Measurements from ENCODE around the gene PPP2R3A.
A peak's percentile ranks its signal among the peaks of the same experiment; 100 is the strongest.
"Not testable (repeated sequence)": the region's sequence is repeated elsewhere in the genome, so short reads cannot be mapped to it uniquely, and the experiment has no call there.

The PPP2R3A gene

DNA sequence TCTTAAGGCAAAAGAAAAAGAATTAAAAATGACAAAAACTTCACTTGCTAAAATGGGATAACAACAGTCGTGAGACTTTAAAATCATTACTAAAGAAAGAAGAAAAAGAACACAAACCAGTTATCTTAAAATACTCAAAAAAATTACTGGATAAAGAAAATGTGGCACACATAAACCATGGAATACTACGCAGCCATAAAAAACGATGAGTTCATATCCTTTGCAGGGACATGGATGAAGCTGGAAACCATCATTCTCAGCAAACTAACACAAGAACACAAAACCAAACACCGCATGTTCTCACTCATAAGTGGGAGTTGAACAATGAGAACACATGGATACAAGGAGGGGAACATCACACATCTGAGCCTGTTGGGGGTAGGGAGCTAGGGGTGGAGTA is 202.7 kb downstream of the PPP2R3A start:
- not testable (repeated sequence) for DNase-seq

DNA sequence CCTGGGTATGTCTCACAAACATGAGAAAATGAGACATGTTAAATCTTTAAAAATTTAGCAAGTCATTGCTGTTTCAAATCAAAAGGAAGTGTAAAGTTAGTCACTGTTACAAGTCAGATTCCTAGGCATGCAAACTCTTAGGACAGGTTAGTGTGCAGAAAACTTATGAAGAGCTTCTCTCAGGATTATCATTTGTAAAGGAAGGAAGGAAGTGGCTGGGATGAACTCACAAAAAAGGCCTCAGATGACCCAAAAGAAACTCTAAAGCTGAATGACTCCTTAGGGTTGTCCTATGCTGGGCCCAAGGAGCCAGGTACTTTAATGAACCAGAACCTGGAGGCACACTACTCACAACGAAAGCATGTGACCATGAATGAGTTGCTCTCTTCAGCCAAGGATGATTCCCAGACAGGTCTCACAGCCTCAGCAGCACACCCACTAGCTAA is 205.6 kb downstream of the PPP2R3A start:
- DNase-seq, result no peak

DNA sequence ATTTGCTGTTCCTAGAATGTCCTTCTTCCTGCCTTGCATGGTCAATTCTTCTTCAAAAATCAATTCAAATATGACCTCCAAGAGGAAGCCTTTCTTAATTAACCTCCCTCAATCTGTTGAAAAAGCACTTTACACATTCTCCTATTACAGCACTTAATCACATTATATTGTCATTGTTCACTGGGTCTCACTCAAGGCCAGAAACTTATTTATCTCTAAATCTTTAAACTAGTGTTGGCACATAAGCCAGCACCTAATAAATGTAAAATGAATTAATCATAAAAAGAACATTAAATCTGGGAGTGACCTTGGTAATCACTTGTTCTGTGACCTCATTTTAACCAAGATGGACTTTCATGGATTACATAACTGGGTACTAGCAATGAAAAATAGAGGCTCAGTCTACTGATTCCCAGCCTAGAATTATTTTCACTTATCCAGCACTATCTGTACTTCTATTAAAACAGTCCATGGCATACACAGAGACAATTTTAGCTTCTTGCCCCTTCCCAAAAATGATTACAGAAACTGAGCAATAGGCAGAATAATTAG is 208.5 kb downstream of the PPP2R3A start:
- no peak for DNase-seq

DNA sequence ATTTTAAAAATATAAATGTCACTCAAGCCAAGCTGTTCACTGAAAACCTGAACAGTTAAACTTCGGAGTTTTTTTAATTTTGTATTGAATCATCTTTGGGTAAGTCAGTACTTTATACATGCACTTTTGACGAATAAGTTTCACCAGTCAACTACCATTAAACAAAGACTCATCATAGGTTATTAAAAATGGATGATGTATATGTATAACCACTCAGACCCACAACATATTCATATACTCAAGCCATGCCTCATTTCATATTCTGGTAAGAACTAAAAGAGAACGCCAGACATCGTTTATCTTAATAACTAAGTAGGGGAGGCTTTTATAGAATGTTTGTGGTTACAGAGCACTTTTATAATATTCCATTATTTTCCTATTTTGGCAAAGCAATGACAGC is 212.3 kb downstream of the PPP2R3A start:
- DNase-seq, result no peak

DNA sequence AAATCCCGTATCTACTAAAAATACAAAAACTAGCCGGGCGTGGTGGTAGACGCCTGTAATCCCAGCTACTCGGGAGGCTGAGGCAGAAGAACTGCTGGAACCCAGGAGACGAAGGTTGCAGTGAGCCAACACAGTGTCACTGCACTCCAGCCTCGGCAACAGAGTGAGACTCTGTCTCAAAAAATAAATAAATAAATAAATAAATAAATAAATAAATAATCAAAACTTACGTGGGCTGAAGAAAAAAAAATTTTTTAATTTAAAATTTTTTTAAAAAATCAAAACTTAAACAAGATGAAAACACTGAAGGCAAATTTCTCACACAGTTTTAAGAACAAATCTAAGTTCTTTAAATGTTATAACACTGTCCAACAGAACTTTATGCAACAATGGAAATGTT is 216.2 kb downstream of the PPP2R3A start:
- no peak for DNase-seq

DNA sequence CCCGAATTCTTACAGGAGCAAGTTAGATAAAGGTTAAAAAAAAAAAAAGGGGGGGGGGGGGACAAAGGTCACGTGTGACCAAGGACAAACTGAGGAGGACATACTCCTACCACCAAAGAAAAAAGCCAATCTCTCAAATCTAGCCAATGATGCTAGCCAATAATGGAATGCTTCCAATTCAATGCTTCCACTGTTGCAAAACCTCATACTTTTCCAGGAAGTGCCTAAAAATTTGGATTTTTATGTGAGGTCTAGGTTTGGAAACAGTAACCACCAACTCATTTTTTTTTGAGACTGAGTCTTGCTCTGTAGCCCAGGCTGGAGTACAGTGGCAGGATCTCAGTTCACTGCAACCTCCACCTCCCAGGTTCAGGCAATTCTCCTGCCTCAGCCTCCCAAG is 219.2 kb downstream of the PPP2R3A start:
- DNase-seq, result no peak

DNA sequence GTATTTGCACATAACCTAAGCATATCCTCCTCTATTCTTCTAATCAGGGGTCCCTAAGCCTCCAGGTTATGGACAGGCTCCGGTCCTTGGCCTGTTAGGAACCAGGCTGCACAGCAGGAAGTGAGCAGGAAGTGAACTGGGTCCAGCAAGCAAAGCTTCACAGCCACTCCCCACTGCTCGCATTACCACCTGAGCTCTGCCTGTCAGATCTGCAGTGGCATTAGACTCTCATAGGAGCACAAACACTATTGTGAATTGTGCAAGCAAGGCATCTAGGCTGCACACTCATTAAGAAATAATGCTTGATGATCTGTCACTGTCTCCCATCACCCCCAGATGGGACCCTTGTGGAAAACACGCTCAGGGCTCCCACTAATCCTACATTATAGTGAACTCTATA is 220.8 kb downstream of the PPP2R3A start:
- DNase-seq, result peak in 2 of 5 donors; percentile 3 to 42

DNA sequence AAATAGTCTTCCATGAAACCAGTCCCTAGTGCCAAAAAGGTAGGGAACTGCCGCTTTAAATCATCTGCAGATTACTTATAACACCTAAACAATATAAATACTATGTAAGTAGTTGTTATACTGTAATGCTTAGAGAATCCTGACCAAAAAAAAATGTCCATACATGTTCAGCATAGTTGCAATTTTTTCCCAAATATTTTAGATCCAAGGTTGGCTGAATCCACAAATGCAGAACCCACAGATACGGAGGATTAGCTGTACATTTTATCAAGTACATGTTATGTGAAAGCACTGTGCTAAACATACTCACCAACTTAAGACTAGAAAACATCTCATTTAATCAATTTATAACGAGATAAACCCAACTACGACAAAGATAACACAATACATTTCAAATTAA is 221.3 kb downstream of the PPP2R3A start:
- DNase-seq, result no peak

DNA sequence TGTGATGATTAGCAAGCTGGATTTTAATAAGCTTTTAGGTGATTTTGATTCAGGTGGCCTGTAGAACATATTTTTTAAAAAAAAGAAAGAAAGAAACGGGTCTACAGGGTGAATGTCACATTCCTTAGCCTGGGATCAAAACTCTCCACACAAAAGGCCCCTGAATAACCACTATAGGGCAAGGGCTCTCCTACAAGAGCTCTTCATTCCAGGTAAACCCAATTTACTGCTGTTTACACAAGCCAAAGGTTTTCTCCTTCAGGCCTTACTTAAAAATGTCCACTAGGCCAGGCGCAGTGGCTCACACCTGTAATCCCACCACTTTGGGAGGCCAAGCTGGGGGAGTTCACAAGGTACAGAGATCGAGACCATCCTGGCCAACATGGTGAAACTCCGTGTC is 222.3 kb downstream of the PPP2R3A start:
- DNase-seq, result no peak

DNA sequence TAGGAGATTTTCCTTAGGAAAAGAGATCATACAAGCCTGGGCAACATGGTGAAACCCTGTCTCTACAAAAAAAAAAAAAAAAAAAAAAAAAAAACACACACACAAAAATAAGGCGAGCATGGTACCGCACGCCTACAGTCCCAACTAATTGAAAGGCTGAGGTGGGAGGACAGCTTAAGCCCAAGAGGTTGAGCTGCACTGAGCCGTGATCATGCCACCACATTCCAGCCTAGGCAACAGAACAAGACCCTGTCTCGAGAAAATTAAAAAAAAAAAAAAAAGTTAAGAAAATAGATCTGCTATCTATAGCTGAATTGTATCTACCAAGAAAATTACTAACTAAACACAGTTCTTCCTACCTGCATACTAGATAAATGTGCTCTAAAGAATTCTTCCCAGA is 223.5 kb downstream of the PPP2R3A start:
- no peak for DNase-seq

DNA sequence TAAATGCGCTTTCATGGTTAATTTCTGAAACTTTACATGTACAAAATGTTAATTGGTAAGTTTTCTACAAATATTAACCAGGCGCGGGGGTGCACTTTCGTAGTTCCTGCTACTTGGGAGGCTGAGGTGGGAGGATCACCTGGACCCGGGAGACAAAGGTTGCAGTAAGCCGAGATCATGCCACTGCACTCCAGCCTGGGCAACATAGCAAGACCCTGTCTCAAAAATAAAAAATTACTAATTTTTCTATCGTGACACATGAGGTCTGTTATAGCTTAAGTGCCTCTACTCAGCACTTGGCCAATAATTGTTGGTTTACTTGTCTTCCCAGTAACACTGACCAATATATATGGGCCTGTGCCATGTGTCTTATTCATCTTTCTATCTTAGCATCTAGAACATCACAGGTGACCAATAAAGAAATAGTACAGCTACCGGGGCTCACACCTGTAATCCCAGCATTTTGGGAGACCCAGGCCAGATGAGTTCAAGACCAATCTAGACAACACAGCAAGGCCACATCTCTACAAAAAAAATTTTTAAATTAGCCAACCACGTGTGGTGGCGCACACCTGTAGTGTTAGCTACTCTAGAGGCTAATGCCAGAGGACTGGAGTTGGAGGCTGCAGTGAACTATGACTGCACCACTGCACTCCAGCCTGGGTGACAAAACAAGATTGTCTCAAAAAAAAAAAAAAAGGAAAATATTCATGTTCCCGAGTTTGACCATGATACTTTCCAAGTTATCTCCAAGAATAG is 224.5 kb downstream of the PPP2R3A start:
- no peak for DNase-seq

DNA sequence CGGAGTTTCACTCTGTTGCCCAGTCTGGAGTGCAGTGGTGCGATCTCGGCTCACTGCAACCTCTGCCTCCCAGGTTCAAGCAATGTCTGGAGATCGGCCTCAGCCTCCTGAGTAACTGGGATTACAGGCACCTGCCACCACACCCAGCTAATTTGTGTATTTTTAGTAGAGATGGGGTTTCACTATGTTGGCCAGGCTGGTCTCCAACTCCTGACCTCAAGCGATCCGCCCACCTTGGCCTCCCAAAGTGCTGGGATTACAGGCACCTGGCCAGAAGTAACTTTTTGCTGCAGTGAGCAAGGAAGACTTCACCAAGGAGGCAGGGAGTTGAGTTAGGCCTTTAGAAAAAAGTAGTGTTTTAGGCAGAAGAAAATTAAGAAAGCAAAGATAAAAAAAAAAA is 226.7 kb downstream of the PPP2R3A start:
- DNase-seq, result not testable (repeated sequence)

DNA sequence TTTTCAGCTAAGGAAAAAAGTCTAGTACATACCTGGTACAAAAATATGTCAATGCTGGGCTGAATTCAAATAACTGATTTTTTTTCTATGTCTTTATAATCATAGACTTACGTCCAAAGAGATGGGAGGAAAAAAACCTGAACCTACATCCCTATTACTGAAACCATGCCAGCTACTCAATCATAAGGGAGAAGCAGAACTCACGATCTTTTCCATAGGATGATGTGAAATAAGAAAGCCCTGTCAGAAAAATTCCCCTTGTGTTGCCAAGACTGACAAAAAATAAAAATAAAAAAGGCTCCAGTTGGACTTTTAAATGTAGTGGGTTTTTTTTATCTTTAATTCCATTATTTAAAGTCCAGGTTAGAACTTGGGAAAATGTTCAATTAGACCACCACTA is 227.3 kb downstream of the PPP2R3A start:
- no peak for DNase-seq

DNA sequence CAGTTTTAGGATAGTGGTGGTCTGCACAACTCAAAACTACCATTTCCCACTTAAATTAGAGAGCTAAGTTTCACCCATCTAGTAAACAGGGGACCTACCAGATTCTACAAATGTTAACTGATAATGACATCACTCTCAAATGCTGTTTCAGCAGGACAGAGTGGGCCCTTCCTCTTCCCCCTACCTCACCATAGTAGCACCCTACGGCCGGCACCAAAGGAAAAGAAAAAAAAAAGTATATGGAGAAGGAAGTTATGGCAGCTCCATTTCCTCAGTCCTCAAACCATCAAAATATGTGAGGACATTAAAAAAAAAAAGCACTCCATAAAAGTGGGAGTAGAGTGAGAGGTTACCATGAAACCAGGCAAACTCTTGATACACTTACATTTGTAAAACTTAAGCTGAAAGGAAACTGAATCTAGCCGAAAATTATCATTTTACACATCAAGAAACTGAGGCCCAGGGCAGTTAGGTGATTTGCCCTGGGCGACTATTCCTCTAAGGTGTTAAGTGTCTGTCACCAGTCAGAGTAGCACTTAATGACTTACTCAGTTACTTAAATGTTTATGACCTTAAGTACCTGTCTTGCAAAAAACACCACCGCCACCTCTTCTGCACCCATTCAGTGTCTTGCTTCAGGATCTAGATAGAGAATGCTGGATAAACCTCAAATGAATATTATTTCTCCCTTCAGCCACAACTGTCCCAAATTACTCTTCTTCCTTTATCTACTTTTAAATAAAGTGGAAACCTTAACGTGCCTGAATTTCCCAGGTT is 227.9 kb downstream of the PPP2R3A start:
- DNase-seq, result peak in 1 of 5 donors; percentile 20

DNA sequence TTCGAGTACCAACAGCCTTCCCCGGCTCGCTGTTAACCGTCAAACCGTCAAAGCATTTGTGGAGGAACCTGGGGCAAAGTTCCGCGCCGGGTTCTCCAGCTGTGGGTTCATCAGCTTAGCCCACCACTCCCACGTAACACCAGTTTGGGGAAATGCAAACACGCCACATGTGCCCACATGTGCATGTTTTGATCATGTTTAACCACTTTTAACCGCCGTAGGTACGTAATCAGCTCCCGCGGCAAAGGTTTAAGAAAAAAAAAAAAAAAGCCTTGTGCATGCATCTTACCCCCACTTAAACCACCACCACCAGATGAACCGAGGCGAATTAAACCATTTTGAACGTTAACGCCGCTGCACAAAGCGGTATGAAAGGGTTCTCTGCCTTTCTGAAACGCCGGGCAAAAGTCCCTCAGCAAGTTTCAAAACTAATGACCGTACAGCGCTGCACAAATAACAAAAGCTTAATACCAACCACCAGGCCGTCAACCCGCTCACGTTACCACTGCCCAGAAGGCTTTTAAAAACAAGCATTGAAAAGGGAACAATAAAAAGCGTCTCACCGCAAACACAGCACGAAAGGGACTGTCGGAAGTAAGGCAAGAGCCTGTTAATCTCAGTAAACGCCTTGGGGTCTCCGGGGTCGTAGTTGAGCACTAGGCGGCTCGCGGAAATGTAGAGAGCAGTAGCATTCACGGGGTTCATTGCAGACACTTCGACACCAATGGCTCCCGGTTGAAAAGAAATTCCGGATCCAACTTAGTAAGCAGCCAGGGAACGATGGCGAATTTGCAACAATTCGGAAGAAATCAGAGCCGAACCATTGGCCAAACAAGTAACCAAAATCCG is 229.1 kb downstream of the PPP2R3A start:
- peak; percentile 33 to 68 (median 62) for DNase-seq

DNA sequence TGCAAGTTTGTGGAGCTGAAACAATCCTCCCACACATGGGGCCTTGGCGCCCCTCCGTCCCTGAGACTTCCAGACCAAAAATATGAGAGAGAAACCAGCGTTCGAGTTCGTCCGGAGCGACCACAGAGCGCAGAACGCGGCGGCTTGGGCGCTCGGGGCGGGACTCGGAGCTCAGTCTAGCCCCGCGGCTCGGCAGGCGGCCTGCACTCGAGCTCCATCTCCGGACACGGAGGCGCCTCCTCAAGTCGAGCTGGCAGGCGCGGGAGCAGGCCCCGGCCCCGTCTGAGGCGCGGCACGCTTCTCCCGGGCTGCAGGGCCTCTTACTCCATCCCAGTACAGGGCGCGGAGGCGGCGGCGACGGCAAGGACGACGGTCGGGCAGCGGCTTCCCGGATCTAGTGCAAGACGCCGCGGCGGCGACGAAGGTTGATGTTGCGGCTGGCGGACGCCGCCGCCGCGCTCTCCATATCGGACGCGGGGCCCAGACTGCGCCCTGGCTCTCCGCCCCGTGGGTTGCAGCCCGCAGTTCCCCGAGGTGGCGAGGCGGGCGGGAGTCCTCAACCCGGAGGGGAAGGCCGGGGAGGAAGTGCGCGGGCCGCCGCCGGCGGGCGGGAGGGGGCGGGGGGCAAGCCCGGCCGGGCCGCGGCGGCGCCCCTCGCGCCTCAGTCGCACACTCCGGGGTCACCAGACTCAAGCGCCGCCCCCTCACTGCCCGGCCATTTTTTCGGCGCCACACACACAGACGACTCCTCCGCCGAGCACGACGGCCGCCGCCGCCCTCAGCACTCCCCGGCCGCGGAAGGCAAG is 229.9 kb downstream of the PPP2R3A start:
- peak in 4 of 5 donors; percentile 72 to 83 (median 76) for DNase-seq

DNA sequence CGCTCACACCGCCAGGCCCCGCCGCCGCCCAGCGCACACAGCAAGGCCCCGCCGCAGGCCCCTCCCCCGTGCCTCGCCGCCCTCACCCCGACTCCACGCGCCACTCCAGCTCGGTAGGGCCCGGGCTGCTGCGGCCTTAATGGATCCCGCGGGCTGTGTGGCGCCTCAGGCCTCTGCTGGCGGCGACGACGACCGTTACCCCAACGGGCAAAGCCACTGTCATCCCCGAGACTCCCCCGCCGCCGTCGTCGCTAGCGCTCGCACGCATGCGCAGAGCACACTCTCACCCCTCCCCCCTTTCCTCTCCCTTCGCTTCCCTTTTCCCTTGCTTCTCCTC is 230.5 kb downstream of the PPP2R3A start, which contains the start of gene MSL2:
Gene MSL2 (minus strand): TSS at position 272 of the 337 bp plus-strand sequence. CDS start 1,222 bp downstream, outside the sequence.
- DNase-seq, result no peak

DNA sequence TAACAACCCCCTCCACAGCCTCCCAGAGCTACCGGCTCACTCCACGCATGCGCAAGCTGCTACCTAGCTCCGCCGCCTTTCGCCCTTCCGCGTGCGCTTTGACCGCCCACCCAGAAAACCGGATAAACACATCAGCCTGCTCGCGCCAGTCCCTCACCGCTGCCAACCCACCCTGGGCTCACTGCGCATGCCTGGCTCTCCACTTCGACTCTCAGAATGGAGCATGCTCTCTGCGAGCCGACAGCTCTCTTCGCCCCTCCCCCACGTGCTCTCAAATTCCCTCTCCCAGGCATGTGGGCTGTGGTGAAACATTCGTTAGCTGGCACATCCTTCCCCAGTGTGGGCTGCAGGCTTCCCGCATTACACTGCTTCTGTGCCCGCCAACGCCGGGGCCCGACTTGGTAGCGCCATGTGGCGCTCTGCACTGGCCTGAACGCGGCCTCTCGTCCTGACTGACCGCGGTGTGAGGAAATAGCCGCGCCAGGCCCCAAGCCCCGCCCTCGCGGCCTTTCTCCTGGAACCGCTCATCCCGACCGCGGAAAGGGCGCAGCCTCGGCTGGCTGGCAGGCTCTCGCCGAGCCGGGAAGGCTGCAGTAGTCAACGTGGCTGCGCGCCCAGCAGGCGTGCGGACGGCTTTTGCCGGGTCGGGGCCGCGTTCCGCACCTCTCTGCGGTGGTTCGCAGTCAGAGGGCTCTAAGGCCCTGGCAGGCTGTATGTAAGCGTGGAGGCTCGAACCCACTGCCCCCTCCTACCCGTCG is 231.1 kb downstream of the PPP2R3A start:
- peak; percentile 94 to 99 (median 96) for DNase-seq

DNA sequence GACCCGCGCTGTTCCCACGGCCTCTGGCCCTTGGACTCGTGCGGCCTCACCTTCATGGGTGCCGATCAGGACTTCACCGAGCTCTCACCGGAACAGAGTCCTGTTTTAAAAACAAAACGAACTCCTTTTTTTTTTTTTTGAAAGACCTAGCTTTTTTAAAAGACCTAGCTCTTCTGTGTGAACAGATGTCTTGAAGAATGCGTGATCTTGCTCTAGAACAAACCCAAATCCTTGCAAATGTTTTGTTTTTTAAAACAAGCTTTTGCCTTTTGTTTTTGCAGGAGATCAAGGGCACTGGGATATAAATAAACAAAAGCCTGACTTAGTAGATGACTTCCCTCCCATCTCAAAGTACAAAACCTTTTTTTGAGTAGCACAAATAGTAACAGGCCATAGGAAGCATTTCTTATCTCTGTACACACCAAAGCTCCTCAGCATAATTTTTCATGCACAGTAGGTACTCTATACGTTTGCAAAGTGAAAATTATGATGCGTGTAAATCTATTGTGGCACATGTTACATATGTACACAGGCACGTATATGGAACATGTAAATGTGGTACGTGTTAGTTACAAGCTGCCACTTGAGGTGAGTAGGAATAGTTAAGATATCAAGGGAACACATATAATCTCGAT is 231.7 kb downstream of the PPP2R3A start:
- no peak for DNase-seq

Data from T-helper 1 cell (primary cell).